K562 (cell line): Measurements from ENCODE around the gene BSN.
"Not testable (repeated sequence)": the region's sequence is repeated elsewhere in the genome, so short reads cannot be mapped to it uniquely, and the experiment has no call there.

Experiments used
- EP300 ChIP-seq: IDR thresholded peaks from 2 replicates; pipeline ENCODE4 v1.6.1; 2012; ENCODE audit warnings: low read length, improper control_type of control experiment
- MAFF ChIP-seq: IDR thresholded peaks from 2 replicates; pipeline ENCODE4 v1.6.1; 2012; ENCODE audit warnings: low read length, improper control_type of control experiment
- PHF20 ChIP-seq: fragments of 450-650 bp; IDR thresholded peaks from 2 replicates; pipeline ENCODE4 v1.6.1; 2018; ENCODE audit not compliant: partially characterized antibody
- RAD21 ChIP-seq, 2 experiments: fragments of 250-450 bp in 1 of 2; fragments of 450-650 bp in 1 of 2; sonication (Bioruptor Pico) in 1 of 2; formaldehyde crosslinking in 1 of 2; IDR thresholded peaks in 1 of 2; conservative IDR thresholded peaks in 1 of 2; 2 replicates each; pipeline versions ENCODE4 v1.4.0 to v1.8.0; 2020 to 2022; ENCODE audit warnings: mild to moderate bottlenecking in 2 of 2, moderate library complexity in 1 of 2
- ZBTB1 ChIP-seq: sonication (generic); formaldehyde crosslinking; IDR thresholded peaks from 2 replicates; pipeline ENCODE4 v1.8.1; 2023; ENCODE audit warnings: missing genetic modification reagents, low read depth, mild to moderate bottlenecking, borderline replicate concordance
- ZNF239 ChIP-seq: fragments of 250-450 bp; sonication (Bioruptor Pico); IDR thresholded peaks from 2 replicates; pipeline ENCODE4 v1.4.0; 2020; ENCODE audit warnings: mild to moderate bottlenecking
- ZNF354B ChIP-seq: fragments of 250-450 bp; sonication (Bioruptor Pico); IDR thresholded peaks from 2 replicates; pipeline ENCODE4 v1.4.0; 2020
- ZNF444 ChIP-seq: fragments of 250-450 bp; sonication (Bioruptor Pico); IDR thresholded peaks from 2 replicates; pipeline ENCODE4 v1.4.0; 2020; ENCODE audit warnings: mild to moderate bottlenecking, moderate library complexity
- TF ChIP-seq, protein P1 (sequence below): fragments of 450-650 bp; IDR thresholded peaks from 2 replicates; pipeline ENCODE4 v1.6.1; 2016; ENCODE audit warnings: borderline replicate concordance
- TF ChIP-seq, protein P2 (sequence below), 2 experiments: fragments of 450-650 bp in 1 of 2; sonication (generic) in 1 of 2; formaldehyde crosslinking in 1 of 2; IDR thresholded peaks in 1 of 2; conservative IDR thresholded peaks in 1 of 2; 2 replicates each; pipeline versions ENCODE4 v1.6.1 to v1.8.1; 2016 to 2023; ENCODE audit warnings: mild to moderate bottlenecking in 2 of 2, moderate library complexity in 2 of 2, inconsistent platforms in 1 of 2, missing genetic modification reagents in 1 of 2
- TF ChIP-seq, protein P3 (sequence below): sonication (generic); formaldehyde crosslinking; IDR thresholded peaks from 2 replicates; pipeline ENCODE4 v1.8.0; 2022; ENCODE audit warnings: missing genetic modification reagents, mild to moderate bottlenecking, moderate library complexity, borderline replicate concordance
- TF ChIP-seq, protein P4 (sequence below), 3 experiments: IDR thresholded peaks in 2 of 3; conservative IDR thresholded peaks in 1 of 3; 2 replicates each; pipeline ENCODE4 v1.5.1; 2011 to 2012; ENCODE audit warnings: low read length in 3 of 3, mild to moderate bottlenecking in 3 of 3, control low read depth in 2 of 3, improper control_type of control experiment in 1 of 3, inconsistent platforms in 1 of 3, low read depth in 1 of 3, mixed read lengths in 1 of 3, moderate library complexity in 1 of 3; ENCODE audit not compliant: insufficient read depth in 2 of 3
- TF ChIP-seq, protein P5 (sequence below): fragments of 450-650 bp; formaldehyde crosslinking; IDR thresholded peaks from 2 replicates; pipeline ENCODE4 v1.4.0; 2022; ENCODE audit warnings: mild to moderate bottlenecking, moderate library complexity

DNA sequence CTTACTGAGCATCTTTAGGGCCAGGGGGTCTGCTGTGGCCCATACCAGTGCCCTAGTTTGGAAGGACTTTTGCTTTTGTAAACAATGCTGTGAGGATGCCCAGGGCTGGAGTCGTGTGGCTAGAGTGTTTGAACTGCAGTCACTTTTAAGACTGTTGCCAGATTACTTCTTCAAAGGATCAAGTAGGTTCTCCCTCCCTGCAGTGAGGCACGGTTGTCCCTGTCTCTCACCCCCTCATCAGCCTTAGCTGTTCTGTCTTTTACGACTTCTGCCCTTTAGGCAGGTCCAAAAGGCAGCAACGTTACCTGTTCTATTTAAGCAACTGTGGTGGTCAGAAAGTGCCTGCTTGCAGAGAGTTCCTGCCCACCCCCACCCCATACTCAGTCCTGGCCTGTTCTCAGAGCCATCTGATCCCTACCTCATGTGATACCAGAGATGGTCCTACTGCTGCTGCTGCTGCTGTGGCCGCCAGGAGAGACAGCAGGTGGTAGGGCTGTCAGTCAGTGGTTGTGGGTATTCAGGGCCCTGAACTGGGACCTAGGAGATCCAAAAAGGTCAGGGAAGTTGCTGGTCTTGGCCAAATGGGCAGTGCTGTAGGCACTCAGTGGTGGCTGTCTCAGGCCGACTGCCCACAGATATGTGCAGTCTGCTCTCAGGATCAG is 140.3 kb downstream of the BSN start:
- TF ChIP-seq, protein P1, sequence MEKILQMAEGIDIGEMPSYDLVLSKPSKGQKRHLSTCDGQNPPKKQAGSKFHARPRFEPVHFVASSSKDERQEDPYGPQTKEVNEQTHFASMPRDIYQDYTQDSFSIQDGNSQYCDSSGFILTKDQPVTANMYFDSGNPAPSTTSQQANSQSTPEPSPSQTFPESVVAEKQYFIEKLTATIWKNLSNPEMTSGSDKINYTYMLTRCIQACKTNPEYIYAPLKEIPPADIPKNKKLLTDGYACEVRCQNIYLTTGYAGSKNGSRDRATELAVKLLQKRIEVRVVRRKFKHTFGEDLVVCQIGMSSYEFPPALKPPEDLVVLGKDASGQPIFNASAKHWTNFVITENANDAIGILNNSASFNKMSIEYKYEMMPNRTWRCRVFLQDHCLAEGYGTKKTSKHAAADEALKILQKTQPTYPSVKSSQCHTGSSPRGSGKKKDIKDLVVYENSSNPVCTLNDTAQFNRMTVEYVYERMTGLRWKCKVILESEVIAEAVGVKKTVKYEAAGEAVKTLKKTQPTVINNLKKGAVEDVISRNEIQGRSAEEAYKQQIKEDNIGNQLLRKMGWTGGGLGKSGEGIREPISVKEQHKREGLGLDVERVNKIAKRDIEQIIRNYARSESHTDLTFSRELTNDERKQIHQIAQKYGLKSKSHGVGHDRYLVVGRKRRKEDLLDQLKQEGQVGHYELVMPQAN: not testable (repeated sequence)
- not testable (repeated sequence) for TF ChIP-seq PHF20; RAD21 (CRISPR knock-in tag; conservative IDR thresholded peaks at IDR 0.05 in 1 of 2, IDR thresholded peaks at IDR 0.05 in 1 of 2); EP300; ZBTB1 (CRISPR knock-in tag); ZNF239 (CRISPR knock-in tag); MAFF; ZNF444 (CRISPR knock-in tag); ZNF354B
- TF ChIP-seq, protein P2, sequence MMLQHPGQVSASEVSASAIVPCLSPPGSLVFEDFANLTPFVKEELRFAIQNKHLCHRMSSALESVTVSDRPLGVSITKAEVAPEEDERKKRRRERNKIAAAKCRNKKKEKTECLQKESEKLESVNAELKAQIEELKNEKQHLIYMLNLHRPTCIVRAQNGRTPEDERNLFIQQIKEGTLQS (IDR thresholded peaks at IDR 0.05): not testable (repeated sequence)
- TF ChIP-seq, protein P2 (CRISPR knock-in tag; conservative IDR thresholded peaks at IDR 0.05): not testable (repeated sequence)
- TF ChIP-seq, protein P3, sequence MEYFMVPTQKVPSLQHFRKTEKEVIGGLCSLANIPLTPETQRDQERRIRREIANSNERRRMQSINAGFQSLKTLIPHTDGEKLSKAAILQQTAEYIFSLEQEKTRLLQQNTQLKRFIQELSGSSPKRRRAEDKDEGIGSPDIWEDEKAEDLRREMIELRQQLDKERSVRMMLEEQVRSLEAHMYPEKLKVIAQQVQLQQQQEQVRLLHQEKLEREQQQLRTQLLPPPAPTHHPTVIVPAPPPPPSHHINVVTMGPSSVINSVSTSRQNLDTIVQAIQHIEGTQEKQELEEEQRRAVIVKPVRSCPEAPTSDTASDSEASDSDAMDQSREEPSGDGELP (CRISPR knock-in tag): not testable (repeated sequence)
- TF ChIP-seq, protein P4, sequence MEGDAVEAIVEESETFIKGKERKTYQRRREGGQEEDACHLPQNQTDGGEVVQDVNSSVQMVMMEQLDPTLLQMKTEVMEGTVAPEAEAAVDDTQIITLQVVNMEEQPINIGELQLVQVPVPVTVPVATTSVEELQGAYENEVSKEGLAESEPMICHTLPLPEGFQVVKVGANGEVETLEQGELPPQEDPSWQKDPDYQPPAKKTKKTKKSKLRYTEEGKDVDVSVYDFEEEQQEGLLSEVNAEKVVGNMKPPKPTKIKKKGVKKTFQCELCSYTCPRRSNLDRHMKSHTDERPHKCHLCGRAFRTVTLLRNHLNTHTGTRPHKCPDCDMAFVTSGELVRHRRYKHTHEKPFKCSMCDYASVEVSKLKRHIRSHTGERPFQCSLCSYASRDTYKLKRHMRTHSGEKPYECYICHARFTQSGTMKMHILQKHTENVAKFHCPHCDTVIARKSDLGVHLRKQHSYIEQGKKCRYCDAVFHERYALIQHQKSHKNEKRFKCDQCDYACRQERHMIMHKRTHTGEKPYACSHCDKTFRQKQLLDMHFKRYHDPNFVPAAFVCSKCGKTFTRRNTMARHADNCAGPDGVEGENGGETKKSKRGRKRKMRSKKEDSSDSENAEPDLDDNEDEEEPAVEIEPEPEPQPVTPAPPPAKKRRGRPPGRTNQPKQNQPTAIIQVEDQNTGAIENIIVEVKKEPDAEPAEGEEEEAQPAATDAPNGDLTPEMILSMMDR (IDR thresholded peaks at IDR 0.05 in 2 of 3, conservative IDR thresholded peaks at IDR 0.05 in 1 of 3; ENCODE audit: insufficient read depth in 2 of 3, low read depth in 1 of 3, low read length in 3 of 3): not testable (repeated sequence)
- TF ChIP-seq, protein P5, sequence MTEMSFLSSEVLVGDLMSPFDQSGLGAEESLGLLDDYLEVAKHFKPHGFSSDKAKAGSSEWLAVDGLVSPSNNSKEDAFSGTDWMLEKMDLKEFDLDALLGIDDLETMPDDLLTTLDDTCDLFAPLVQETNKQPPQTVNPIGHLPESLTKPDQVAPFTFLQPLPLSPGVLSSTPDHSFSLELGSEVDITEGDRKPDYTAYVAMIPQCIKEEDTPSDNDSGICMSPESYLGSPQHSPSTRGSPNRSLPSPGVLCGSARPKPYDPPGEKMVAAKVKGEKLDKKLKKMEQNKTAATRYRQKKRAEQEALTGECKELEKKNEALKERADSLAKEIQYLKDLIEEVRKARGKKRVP (CRISPR knock-in tag): not testable (repeated sequence)
